Sigmoid colon (tissue), 4 donors: ENCODE data around the gene TENM3.

Source experiments
- CTCF ChIP-seq, 4 experiments: fragments of 450-650 bp in 3 of 4; fragments of 200-600 bp in 1 of 4; IDR thresholded peaks; one replicate each; pipeline ENCODE4 v1.5.1; 2016 to 2019; ENCODE audit warnings: antibody characterized with exemption in 4 of 4, mild to moderate bottlenecking in 3 of 4, moderate library complexity in 2 of 4
- EP300 ChIP-seq, 4 donors: sonication (generic); formaldehyde crosslinking; IDR thresholded peaks; one replicate each; pipeline ENCODE4 v1.6.1; 2017; ENCODE audit warnings: antibody characterized with exemption in 4 of 4
- POLR2AphosphoS5 ChIP-seq, 4 donors: sonication (generic); formaldehyde crosslinking; IDR thresholded peaks; one replicate each; pipeline ENCODE4 v1.6.1; 2017; ENCODE audit warnings: antibody characterized with exemption in 4 of 4

GRCh38 chr4:182583703-182584415 lies 340.7 kb downstream of the TENM3 start:
- TF ChIP-seq CTCF (IDR thresholded peaks at IDR 0.05) (no peak), POLR2AphosphoS5 (IDR thresholded peaks at IDR 0.05) (no peak), EP300 (IDR thresholded peaks at IDR 0.05) (no peak)
